ENCODE results near the gene POU5F2. TPM values are rescaled to one million over a fixed set of nuclear protein-coding genes. Genes with fewer than 3 reads are reported as not detected.

POU5F2 gene
- total RNA-seq, 2 donors from 2014 or later: 4.6 to 6.2 TPM

GRCh38 chr5:93746406-93747056, 5.1 kb upstream of the POU5F2 start:
- Histone ChIP-seq H3K4me3 (no peak overlapping the region), H3K9me3 (no peaks in the 10 kb centered on the region), H3K36me3 (no peaks in the 10 kb centered on the region), H3K27me3 (replicated peaks; ENCODE audit: insufficient read depth) (no peaks in the 10 kb centered on the region), H3K27ac (no peak overlapping the region), H3K4me1 (ENCODE audit: control insufficient read depth in 1 of 2, low read depth in 2 of 2) (no peaks in the 10 kb centered on the region)
- TF ChIP-seq CTCF (IDR thresholded peaks at IDR 0.05): no peak
- DNase-seq (ENCODE audit: low spot score): no peak
- no peak for ATAC-seq (ENCODE audit: insufficient number of reproducible peaks, low FRiP score, low read depth)

DNA sequence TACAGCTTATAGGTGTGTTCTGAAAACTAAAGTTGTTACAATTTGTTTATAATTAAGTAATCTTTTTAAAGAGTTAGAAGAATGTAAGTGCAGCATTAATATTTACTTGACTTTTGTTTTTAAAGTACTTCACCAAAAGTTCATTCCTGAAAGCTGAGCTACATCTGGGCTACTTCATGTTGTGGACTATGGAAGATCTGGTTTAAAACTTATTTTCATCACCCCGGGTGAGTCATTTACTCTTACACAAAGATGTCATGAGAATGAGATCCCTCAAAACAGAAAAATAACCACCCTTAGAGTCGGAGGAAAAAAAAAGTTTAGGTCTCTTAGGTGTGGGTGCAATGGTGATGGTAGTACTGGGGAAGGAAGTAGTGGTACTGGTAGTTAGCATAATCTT, 5.1 kb downstream of the POU5F2 start:
- Histone ChIP-seq H3K9me3 (no peaks in the 10 kb centered on the region), H3K27ac (no peak overlapping the region), H3K4me1 (ENCODE audit: control insufficient read depth in 1 of 2, low read depth in 2 of 2) (no peaks in the 10 kb centered on the region), H3K27me3 (replicated peaks; ENCODE audit: insufficient read depth) (no peaks in the 10 kb centered on the region), H3K4me3 (no peak overlapping the region), H3K36me3 (peaks cover 2% of the 10 kb centered on the region)
- no peak for TF ChIP-seq CTCF (IDR thresholded peaks at IDR 0.05)
- DNase-seq (ENCODE audit: low spot score): no peak
- no peak for ATAC-seq (ENCODE audit: insufficient number of reproducible peaks, low FRiP score, low read depth)

- peaks cover 2% of the 10 kb centered on the region for H3K36me3 ChIP-seq
- DNase-seq (ENCODE audit: low spot score) (no peak), ATAC-seq (ENCODE audit: insufficient number of reproducible peaks, low FRiP score, low read depth) (no peak)
- no peaks in the 10 kb centered on the region for H3K27me3 ChIP-seq (replicated peaks; ENCODE audit: insufficient read depth)
- no peak for TF ChIP-seq CTCF (IDR thresholded peaks at IDR 0.05)
- no peak overlapping the region for H3K4me3 ChIP-seq
- no peak overlapping the region for H3K27ac ChIP-seq
- no peaks in the 10 kb centered on the region for H3K9me3 ChIP-seq
- no peaks in the 10 kb centered on the region for H3K4me1 ChIP-seq (ENCODE audit: control insufficient read depth in 1 of 2, low read depth in 2 of 2)
These were observed 6.0 kb downstream of the POU5F2 start for GRCh38 chr5:93735378-93735777.

DNA sequence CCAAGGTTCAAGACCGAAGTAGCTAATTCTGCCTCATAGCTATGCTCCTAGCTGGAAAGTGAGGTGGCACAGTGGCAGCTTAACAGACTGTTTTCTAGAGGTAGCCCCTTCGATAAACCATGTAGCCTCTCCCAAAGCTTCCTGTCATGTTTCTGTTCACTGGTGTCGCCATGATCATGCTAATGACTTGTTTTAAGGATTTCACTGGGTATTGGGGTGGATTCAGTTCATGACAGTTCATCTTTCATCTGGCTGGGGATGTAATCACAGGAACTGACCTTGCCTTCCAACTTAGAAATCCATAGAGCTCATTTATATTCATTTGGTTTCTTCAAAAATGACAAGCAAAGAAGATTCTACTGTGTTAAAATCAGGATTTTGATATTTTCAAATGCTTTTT, 9.4 kb downstream of the POU5F2 start:
- Histone ChIP-seq H3K36me3 (no peaks in the 10 kb centered on the region), H3K4me3 (no peak overlapping the region), H3K27me3 (replicated peaks; ENCODE audit: insufficient read depth) (no peaks in the 10 kb centered on the region), H3K27ac (no peak overlapping the region), H3K9me3 (no peaks in the 10 kb centered on the region), H3K4me1 (ENCODE audit: control insufficient read depth in 1 of 2, low read depth in 2 of 2) (no peaks in the 10 kb centered on the region)
- DNase-seq (ENCODE audit: low spot score) (no peak), ATAC-seq (ENCODE audit: insufficient number of reproducible peaks, low FRiP score, low read depth) (no peak)
- TF ChIP-seq CTCF (IDR thresholded peaks at IDR 0.05): no peak

DNA sequence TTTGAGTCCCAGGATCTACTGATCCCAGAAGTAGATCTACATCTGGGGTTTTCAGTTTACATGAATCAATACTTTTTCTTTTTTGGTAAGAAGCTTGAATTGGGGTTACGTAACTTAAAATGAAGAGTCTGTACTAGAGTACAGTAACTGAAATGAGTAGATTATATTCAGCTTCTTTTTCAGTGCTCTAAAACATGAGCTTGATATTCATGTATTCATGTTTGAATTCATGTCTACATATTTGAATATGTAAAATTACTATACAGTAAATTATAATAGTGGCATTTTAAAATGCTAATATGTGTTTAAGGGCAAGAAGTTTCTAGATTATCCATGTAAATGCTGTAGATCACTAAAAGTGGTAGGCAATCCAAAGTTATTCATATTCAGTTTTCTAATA, 14.8 kb downstream of the POU5F2 start:
- H3K27ac ChIP-seq: no peak overlapping the region
- no peaks in the 10 kb centered on the region for H3K9me3 ChIP-seq
- H3K4me1 ChIP-seq (ENCODE audit: control insufficient read depth in 1 of 2, low read depth in 2 of 2): no peaks in the 10 kb centered on the region
- no peaks in the 10 kb centered on the region for H3K27me3 ChIP-seq (replicated peaks; ENCODE audit: insufficient read depth)
- ATAC-seq (ENCODE audit: insufficient number of reproducible peaks, low FRiP score, low read depth) (no peak), DNase-seq (ENCODE audit: low spot score) (no peak)
- no peaks in the 10 kb centered on the region for H3K36me3 ChIP-seq
- H3K4me3 ChIP-seq: no peak overlapping the region
- TF ChIP-seq CTCF (IDR thresholded peaks at IDR 0.05): no peak
